Measurements from ENCODE around the gene MEGF10. TPM values are rescaled to one million over a fixed set of nuclear protein-coding genes. Genes with fewer than 3 reads are reported as not detected.

MEGF10 gene
- polyA plus RNA-seq, 1 donor from 2014 or later: 0.05 TPM

GRCh38 chr5:127353796-127354195 lies 63.2 kb downstream of the MEGF10 start:
- Histone ChIP-seq H3K36me3 (ENCODE audit: insufficient read depth, low read length) (no peaks in the 10 kb centered on the region), H3K27ac (ENCODE audit: low read length) (no peak overlapping the region), H3K4me3 (ENCODE audit: low read length) (no peak overlapping the region), H2AFZ (ENCODE audit: low read depth, low read length) (no peak overlapping the region), H3K9ac (ENCODE audit: low read length) (no peak overlapping the region), H3F3A (ENCODE audit: insufficient read depth, low read length, poor library complexity, severe bottlenecking) (no peaks in the 10 kb centered on the region), H4K20me1 (ENCODE audit: insufficient read depth) (no peaks in the 10 kb centered on the region), H3K4me2 (ENCODE audit: low read length) (no peak overlapping the region), H3K9me2 (ENCODE audit: insufficient read depth, low read length) (no peaks in the 10 kb centered on the region), H3K79me2 (replicated peaks; ENCODE audit: insufficient read depth, low read length) (no peaks in the 10 kb centered on the region), H3K9me3 (ENCODE audit: low read length) (no peaks in the 10 kb centered on the region), H3K27me3 (ENCODE audit: insufficient read depth, low read depth, low read length) (no peaks in the 10 kb centered on the region)
- TF ChIP-seq CTCF (IDR thresholded peaks at IDR 0.05; ENCODE audit: poor library complexity, severe bottlenecking) (no peak), RAD21 (conservative IDR thresholded peaks at IDR 0.05) (no peak), POLR2AphosphoS5 (IDR thresholded peaks at IDR 0.05) (no peak), MXI1 (conservative IDR thresholded peaks at IDR 0.05; ENCODE audit: poor library complexity, severe bottlenecking) (no peak), EP300 (conservative IDR thresholded peaks at IDR 0.05; ENCODE audit: poor library complexity, severe bottlenecking) (no peak), TAF1 (IDR thresholded peaks at IDR 0.05; ENCODE audit: low read depth) (no peak), SMC3 (conservative IDR thresholded peaks at IDR 0.05; ENCODE audit: poor library complexity) (no peak), EZH2 (IDR thresholded peaks at IDR 0.05; ENCODE audit: borderline replicate concordance, insufficient read depth, low read length, poor library complexity, severe bottlenecking) (no peak), REST (IDR thresholded peaks at IDR 0.05; ENCODE audit: borderline replicate concordance) (no peak)

GRCh38 chr5:127355337-127355736 lies 64.7 kb downstream of the MEGF10 start:
- no peaks in the 10 kb centered on the region for H3K9me2 ChIP-seq (ENCODE audit: insufficient read depth, low read length)
- H2AFZ ChIP-seq (ENCODE audit: low read depth, low read length): no peak overlapping the region
- no peak for TF ChIP-seq CTCF (IDR thresholded peaks at IDR 0.05; ENCODE audit: poor library complexity, severe bottlenecking)
- no peak for TF ChIP-seq TAF1 (IDR thresholded peaks at IDR 0.05; ENCODE audit: low read depth)
- TF ChIP-seq REST (IDR thresholded peaks at IDR 0.05; ENCODE audit: borderline replicate concordance): peak; percentile 75
- TF ChIP-seq SMC3 (conservative IDR thresholded peaks at IDR 0.05; ENCODE audit: poor library complexity): no peak
- peak; percentile 42 for TF ChIP-seq EP300 (conservative IDR thresholded peaks at IDR 0.05; ENCODE audit: poor library complexity, severe bottlenecking)
- no peak for TF ChIP-seq RAD21 (conservative IDR thresholded peaks at IDR 0.05)
- no peak for TF ChIP-seq POLR2AphosphoS5 (IDR thresholded peaks at IDR 0.05)
- TF ChIP-seq EZH2 (IDR thresholded peaks at IDR 0.05; ENCODE audit: borderline replicate concordance, insufficient read depth, low read length, poor library complexity, severe bottlenecking): no peak
- TF ChIP-seq MXI1 (conservative IDR thresholded peaks at IDR 0.05; ENCODE audit: poor library complexity, severe bottlenecking): no peak
- H3K4me2 ChIP-seq (ENCODE audit: low read length): peak overlapping the region; percentile 27
- H3K27ac ChIP-seq (ENCODE audit: low read length): peak overlapping the region; percentile 53
- no peaks in the 10 kb centered on the region for H3F3A ChIP-seq (ENCODE audit: insufficient read depth, low read length, poor library complexity, severe bottlenecking)
- H3K4me3 ChIP-seq (ENCODE audit: low read length): peak overlapping the region; percentile 23
- peak overlapping the region; percentile 19 for H3K9ac ChIP-seq (ENCODE audit: low read length)
- no peaks in the 10 kb centered on the region for H3K36me3 ChIP-seq (ENCODE audit: insufficient read depth, low read length)
- no peaks in the 10 kb centered on the region for H3K27me3 ChIP-seq (ENCODE audit: insufficient read depth, low read depth, low read length)
- no peaks in the 10 kb centered on the region for H3K9me3 ChIP-seq (ENCODE audit: low read length)
- no peaks in the 10 kb centered on the region for H4K20me1 ChIP-seq (ENCODE audit: insufficient read depth)
- H3K79me2 ChIP-seq (replicated peaks; ENCODE audit: insufficient read depth, low read length): no peaks in the 10 kb centered on the region

Data from neural cell (in vitro differentiated cells).